HCT116 (cell line): ENCODE results near the gene SLC30A3. TPM values are rescaled to one million over a fixed set of nuclear protein-coding genes. Genes with fewer than 3 reads are reported as not detected.

Experiments
- ATAC-seq: fragments of 200-7000 bp; cut with Tn5 transposase; 2 replicates; pipeline ENCODE4 v1.9.1; 2020; ENCODE audit warnings: mild to moderate bottlenecking, moderate library complexity
- BruUV-seq: library from RNA; stranded (reverse); fragments of 400-500 nt; replicated peaks from 2 replicates; lab custom pipeline; 2021; lab: Mats Ljungman, UMichigan
- CTCF ChIA-PET: fragments of 300-600 bp; sonication (Branson Sonifier 250); formaldehyde crosslinking; loops from one replicate; lab custom pipeline; 2021; ENCODE audit warnings: antibody characterized with exemption; lab: Charles Lee
- POLR2A ChIA-PET: fragments of 300-600, 350-600 bp; sonication (Branson Sonifier 250); formaldehyde crosslinking; loops from one replicate; lab custom pipeline; 2021; ENCODE audit warnings: antibody characterized with exemption; lab: Charles Lee
- RAD21 ChIA-PET, 2 experiments: fragments of 300-600 bp; sonication (Branson Sonifier 250); formaldehyde crosslinking; loops; one replicate each; lab custom pipeline; 2023; ENCODE audit warnings: low total read pairs in 2 of 2; ENCODE audit not compliant: uncharacterized antibody in 2 of 2, unreplicated experiment in 2 of 2, low non-redundant PET in 1 of 2; lab: Charles Lee
- DNase-seq: peaks from one replicate; pipeline ENCODE4 v3.0.0-alpha.2; 2010; ENCODE audit warnings: low read depth, low spot score
- H2AFZ ChIP-seq: fragments of 200-600 bp; shearing (Covaris generic), sonication (generic); 2 replicates; pipeline ENCODE4 v1.6.1; 2017; ENCODE audit warnings: low read depth, mixed run types, mixed read lengths, antibody characterized with exemption, low read length; ENCODE audit not compliant: poor library complexity, severe bottlenecking
- H3K27ac ChIP-seq: 2 replicates; pipeline ENCODE4 v1.5.1; 2012; ENCODE audit warnings: low read depth, low read length
- H3K27me3 ChIP-seq: fragments of 200-600 bp; sonication (generic); 2 replicates; pipeline ENCODE4 v1.6.1; 2016; ENCODE audit warnings: mixed run types, low read length, mixed read lengths; ENCODE audit not compliant: insufficient read depth
- H3K36me3 ChIP-seq, 2 experiments: fragments of 200-500 bp in 1 of 2; fragments of 200-600 bp in 1 of 2; sonication (Bioruptor generic) in 1 of 2; sonication (generic) in 1 of 2; 2 replicates each; pipeline versions ENCODE4 v1.5.1 to v1.6.1; 2014 to 2016; ENCODE audit warnings: low read length in 2 of 2, inconsistent platforms in 1 of 2, mixed read lengths in 1 of 2, mixed run types in 1 of 2; ENCODE audit not compliant: insufficient read depth in 2 of 2, control insufficient read depth in 1 of 2
- H3K4me1 ChIP-seq, 2 experiments: fragments of 200-600 bp in 1 of 2; sonication (generic) in 1 of 2; 2 replicates each; pipeline versions ENCODE4 v1.5.1 to v1.6.1; 2012 to 2017; ENCODE audit warnings: low read length in 2 of 2, inconsistent platforms in 1 of 2, mild to moderate bottlenecking in 1 of 2, mixed read lengths in 1 of 2, mixed run types in 1 of 2, moderate library complexity in 1 of 2; ENCODE audit not compliant: insufficient read depth in 2 of 2, control insufficient read depth in 1 of 2
- H3K4me2 ChIP-seq: fragments of 200-600 bp; sonication (generic); 2 replicates; pipeline ENCODE4 v1.6.1; 2017; ENCODE audit warnings: mixed run types, low read length, mixed read lengths
- H3K4me3 ChIP-seq, 2 experiments: fragments of 200-600 bp in 1 of 2; sonication (generic) in 1 of 2; replicated peaks in 1 of 2; 2 replicates each; pipeline ENCODE4 v1.5.1; 2011 to 2016; ENCODE audit warnings: low read length in 2 of 2, control low read depth in 1 of 2, low read depth in 1 of 2, mild to moderate bottlenecking in 1 of 2, mixed read lengths in 1 of 2, mixed run types in 1 of 2
- H3K79me2 ChIP-seq: fragments of 200-600 bp; sonication (generic); 2 replicates; pipeline ENCODE4 v1.6.1; 2017; ENCODE audit warnings: mild to moderate bottlenecking, mixed run types, low read length, moderate library complexity, mixed read lengths; ENCODE audit not compliant: insufficient read depth
- H3K9ac ChIP-seq: fragments of 200-600 bp; sonication (generic); 2 replicates; pipeline ENCODE4 v1.6.1; 2016; ENCODE audit warnings: low read length, mixed read lengths
- H3K9me2 ChIP-seq: fragments of 200-600 bp; sonication (generic), shearing (Covaris generic); 2 replicates; pipeline ENCODE4 v1.6.1; 2017; ENCODE audit warnings: mixed run types, mild to moderate bottlenecking, moderate library complexity; ENCODE audit not compliant: insufficient read depth
- H3K9me3 ChIP-seq, 2 experiments: fragments of 200-500 bp in 1 of 2; fragments of 200-600 bp in 1 of 2; sonication (Bioruptor generic) in 1 of 2; sonication (generic) in 1 of 2; 2 replicates each; pipeline ENCODE4 v1.6.1; 2014 to 2017; ENCODE audit warnings: low read length in 2 of 2, mixed read lengths in 2 of 2, inconsistent platforms in 1 of 2, low read depth in 1 of 2, mild to moderate bottlenecking in 1 of 2, mixed run types in 1 of 2, moderate library complexity in 1 of 2; ENCODE audit not compliant: control insufficient read depth in 1 of 2, insufficient read depth in 1 of 2
- H4K20me1 ChIP-seq: fragments of 200-600 bp; sonication (generic), shearing (Covaris generic); 2 replicates; pipeline ENCODE4 v1.6.1; 2017; ENCODE audit warnings: mixed run types, mild to moderate bottlenecking, moderate library complexity; ENCODE audit not compliant: insufficient read depth
- CEBPB ChIP-seq: IDR thresholded peaks from 2 replicates; pipeline ENCODE4 v1.6.1; 2012; ENCODE audit warnings: low read depth
- EGR1 ChIP-seq: IDR thresholded peaks from 2 replicates; pipeline ENCODE4 v1.6.1; 2012; ENCODE audit warnings: low read depth
- ELF1 ChIP-seq: IDR thresholded peaks from 2 replicates; pipeline ENCODE4 v1.6.1; 2012; ENCODE audit warnings: low read depth, borderline replicate concordance
- EZH2 ChIP-seq: fragments of 200-600 bp; sonication (generic); IDR thresholded peaks from 2 replicates; pipeline ENCODE4 v1.6.1; 2017; ENCODE audit warnings: antibody characterized with exemption, mixed run types
- EZH2phosphoT487 ChIP-seq: fragments of 200-600 bp; IDR thresholded peaks from 2 replicates; pipeline ENCODE4 v1.6.1; 2018; ENCODE audit warnings: antibody characterized with exemption, borderline replicate concordance
- MAX ChIP-seq: IDR thresholded peaks from 2 replicates; pipeline ENCODE4 v1.6.1; 2012
- POLR2A ChIP-seq: IDR thresholded peaks from 2 replicates; pipeline ENCODE4 v1.7.0; 2011; ENCODE audit warnings: borderline replicate concordance; ENCODE audit not compliant: insufficient read depth, insufficient read length; ENCODE audit errors: extremely low read depth
- POLR2AphosphoS5 ChIP-seq: IDR thresholded peaks from 2 replicates; pipeline ENCODE4 v1.6.1; 2011; ENCODE audit warnings: mild to moderate bottlenecking, low read depth, low read length, moderate library complexity
- RAD21 ChIP-seq: IDR thresholded peaks from 2 replicates; pipeline ENCODE4 v1.6.1; 2012; ENCODE audit warnings: low read depth, mild to moderate bottlenecking
- SIN3A ChIP-seq: IDR thresholded peaks from 2 replicates; pipeline ENCODE4 v1.6.1; 2012; ENCODE audit warnings: low read depth
- SRF ChIP-seq: IDR thresholded peaks from 2 replicates; pipeline ENCODE4 v1.6.1; 2012; ENCODE audit warnings: low read depth
- TCF7L2 ChIP-seq: IDR thresholded peaks from 2 replicates; pipeline ENCODE4 v1.7.0; 2011; ENCODE audit warnings: borderline replicate concordance, inconsistent platforms; ENCODE audit not compliant: insufficient read depth, insufficient read length; ENCODE audit errors: extremely low read depth
- YY1 ChIP-seq: IDR thresholded peaks from 2 replicates; pipeline ENCODE4 v1.6.1; 2011; ENCODE audit warnings: low read length, low read depth, moderate library complexity, mild to moderate bottlenecking; ENCODE audit not compliant: insufficient replicate concordance; ENCODE audit errors: extremely low read depth
- ZBTB33 ChIP-seq: IDR thresholded peaks from 2 replicates; pipeline ENCODE4 v1.6.1; 2011; ENCODE audit warnings: mild to moderate bottlenecking, low read length, moderate library complexity; ENCODE audit not compliant: insufficient replicate concordance; ENCODE audit errors: extremely low read depth
- ZFX ChIP-seq: fragments of 450-650 bp; IDR thresholded peaks from 2 replicates; pipeline ENCODE4 v1.6.1; 2017
- intact Hi-C: fragments of 100-400 bp; cut with micrococcal nuclease; formaldehyde crosslinking; loops from 2 replicates; pipeline ENCODE4 v1.10.0; 2022
- total RNA-seq: library from RNA; stranded (reverse); gene quantifications from one replicate; pipeline ENCODE4 v1.2.1, GENCODE V29; 2021; ENCODE audit not compliant: unreplicated experiment

SLC30A3 gene
- total RNA-seq, 1 experiment from 2014 or later: 20.5 TPM

GRCh38 chr2:27220091-27220490 lies 42.8 kb downstream of the SLC30A3 start:
- no TSS peak for BruUV-seq
- H3K9me3 ChIP-seq: no peaks in the 10 kb centered on the region
- H3K4me1 ChIP-seq: peaks cover 3 to 17% of the 10 kb centered on the region in 2 experiments; a peak in 3 of 4 replicates
- intact Hi-C loops: no loop called here
- H3K27ac ChIP-seq: no peak overlapping the region
- RAD21 ChIA-PET: no interaction called here
- H3K36me3 ChIP-seq: peaks cover 30 to 61% of the 10 kb centered on the region in 2 experiments
- H3K4me3 ChIP-seq: no peak overlapping the region
- peaks cover 57% of the 10 kb centered on the region for H3K79me2 ChIP-seq
- no peaks in the 10 kb centered on the region for H4K20me1 ChIP-seq
- H3K9me2 ChIP-seq: no peaks in the 10 kb centered on the region
- ATAC-seq: no peak
- H2AFZ ChIP-seq: no peak overlapping the region
- POLR2A ChIA-PET: no interaction called here
- CTCF ChIA-PET: interaction anchor here (1.1 kb wide), 1 partner anchor 60 kb away, joined by 3 read pairs; no protein-coding TSS in a partner anchor
- TF ChIP-seq YY1: no peak
- no peak for TF ChIP-seq MAX
- no peak for TF ChIP-seq EZH2phosphoT487
- no peak for TF ChIP-seq EGR1
- TF ChIP-seq ZFX: no peak
- no peak for TF ChIP-seq CEBPB
- no peak for TF ChIP-seq POLR2A
- no peak for TF ChIP-seq EZH2
- H3K27me3 ChIP-seq: no peaks in the 10 kb centered on the region
- H3K9ac ChIP-seq: no peak overlapping the region
- DNase-seq: no peak
- H3K4me2 ChIP-seq: no peak overlapping the region

- DNase-seq (no peak), ATAC-seq (no peak)
- BruUV-seq: no TSS peak
- Histone ChIP-seq H3K9me2 (no peaks in the 10 kb centered on the region), H3K27ac (no peak overlapping the region), H3K79me2 (peaks cover 57% of the 10 kb centered on the region), H2AFZ (no peak overlapping the region), H3K27me3 (no peaks in the 10 kb centered on the region), H3K4me3 (no peak overlapping the region), H3K36me3 (peaks cover 20 to 51% of the 10 kb centered on the region in 2 experiments), H3K9me3 (no peaks in the 10 kb centered on the region), H3K4me1 (peaks cover 3 to 18% of the 10 kb centered on the region in 2 experiments; a peak in 3 of 4 replicates), H4K20me1 (no peaks in the 10 kb centered on the region), H3K4me2 (peak overlapping the region; percentile 93), H3K9ac (peak overlapping the region; percentile 89; the same call in 1 of the 2 replicates)
- ChIA-PET CTCF (interaction anchor here (1.1 kb wide), 1 partner anchor 61 kb away, joined by 3 read pairs; no protein-coding TSS in a partner anchor), POLR2A (no interaction called here), RAD21 (no interaction called here)
- intact Hi-C loops: loop anchor here (5.0 kb wide), 1 partner anchor 122 kb away; no protein-coding TSS in a partner anchor
- TF ChIP-seq ELF1 (no peak), SIN3A (no peak), CEBPB (no peak), ZFX (no peak), RAD21 (no peak), POLR2A (no peak), EZH2 (no peak), POLR2AphosphoS5 (no peak), ZBTB33 (no peak), MAX (no peak), TCF7L2 (no peak), EZH2phosphoT487 (no peak), SRF (no peak), YY1 (no peak)
These were observed 43.8 kb downstream of the SLC30A3 start for GRCh38 chr2:27219091-27219490.
